Endodermal cell (in vitro differentiated cells): ENCODE measurements around the gene HEXIM1. TPM values are rescaled to one million over a fixed set of nuclear protein-coding genes. Genes with fewer than 3 reads are reported as not detected.
A peak's percentile ranks its signal among the peaks of the same experiment; 100 is the strongest.

ENCODE experiments used
- DNase-seq: peaks from one replicate; pipeline ENCODE4 v3.0.0-alpha.2; 2017
- H3K27ac ChIP-seq: 2 replicates; pipeline ENCODE4 v1.5.1; 2013; ENCODE audit warnings: mild to moderate bottlenecking, low read depth, low read length, moderate library complexity
- H3K27me3 ChIP-seq: 2 replicates; pipeline ENCODE4 v1.6.1; 2013; ENCODE audit warnings: mild to moderate bottlenecking, low read length, moderate library complexity; ENCODE audit not compliant: insufficient read depth, control insufficient read depth, poor library complexity, severe bottlenecking
- H3K36me3 ChIP-seq: 2 replicates; pipeline ENCODE4 v1.7.0; 2013; ENCODE audit warnings: mild to moderate bottlenecking, low read length, moderate library complexity; ENCODE audit not compliant: control insufficient read depth, insufficient read depth
- H3K4me1 ChIP-seq: one replicate; pipeline ENCODE4 v1.7.0; 2013; ENCODE audit warnings: low read length; ENCODE audit not compliant: control insufficient read depth, insufficient read depth
- H3K4me3 ChIP-seq: 2 replicates; pipeline ENCODE4 v1.5.1; 2013; ENCODE audit warnings: mild to moderate bottlenecking, low read length, moderate library complexity
- H3K9ac ChIP-seq: 2 replicates; pipeline ENCODE4 v1.6.1; 2013; ENCODE audit warnings: mild to moderate bottlenecking, low read length, moderate library complexity; ENCODE audit not compliant: poor library complexity, severe bottlenecking; ENCODE audit errors: extremely low read depth
- H3K9me3 ChIP-seq: 2 replicates; pipeline ENCODE4 v1.6.1; 2013; ENCODE audit warnings: mild to moderate bottlenecking, low read length, moderate library complexity; ENCODE audit not compliant: control insufficient read depth
- H3K27ac Mint-ChIP-seq: 2 replicates; pipeline ENCODE4 v1.8.0; 2020; ENCODE audit warnings: mixed read lengths
- H3K27me3 Mint-ChIP-seq: 2 replicates; pipeline ENCODE4 v1.8.0; 2021; ENCODE audit warnings: mild to moderate bottlenecking, mixed read lengths; ENCODE audit not compliant: insufficient read depth
- H3K36me3 Mint-ChIP-seq: 2 replicates; pipeline ENCODE4 v1.8.0; 2020; ENCODE audit warnings: low read depth, mixed read lengths
- H3K4me1 Mint-ChIP-seq: 2 replicates; pipeline ENCODE4 v1.8.0; 2020; ENCODE audit warnings: mixed read lengths
- H3K4me3 Mint-ChIP-seq: 2 replicates; pipeline ENCODE4 v1.8.0; 2020; ENCODE audit warnings: mild to moderate bottlenecking, moderate library complexity, mixed read lengths
- H3K9me3 Mint-ChIP-seq: 2 replicates; pipeline ENCODE4 v1.8.0; 2020; ENCODE audit warnings: mild to moderate bottlenecking, mixed read lengths
- WGBS, 2 experiments: methylation state at CpG; one replicate each; pipeline versions ENCODE4 v1.1.5 to v1.1.7; 2013; ENCODE audit warnings: missing lambda C conversion rate in 2 of 2, mixed read lengths in 1 of 2; ENCODE audit not compliant: insufficient coverage in 1 of 2, insufficient read length in 1 of 2; 5-methylcytosine and 5-hydroxymethylcytosine counted together
- total RNA-seq, 2 donors: library from RNA; stranded (reverse); fragmentation: NEBNext Ultra II Directional in 1 of 2; extraction: Animal tissue kit (Norgen Biotek cat#: 25700) in 1 of 2; gene quantifications; 2 replicates in 1 of 2; 3 replicates in 1 of 2; pipeline ENCODE4 v1.2.1, GENCODE V29; 2021
- TF ChIP-seq, protein P1 (sequence below): fragments of 200-600 bp; sonication (generic); conservative IDR thresholded peaks from 2 replicates; pipeline ENCODE4 v1.5.0; 2021; ENCODE audit warnings: antibody characterized with exemption, mild to moderate bottlenecking

HEXIM1 gene
- total RNA-seq, 2 donors from 2014 or later = 37.0 to 39.2 TPM

DNA sequence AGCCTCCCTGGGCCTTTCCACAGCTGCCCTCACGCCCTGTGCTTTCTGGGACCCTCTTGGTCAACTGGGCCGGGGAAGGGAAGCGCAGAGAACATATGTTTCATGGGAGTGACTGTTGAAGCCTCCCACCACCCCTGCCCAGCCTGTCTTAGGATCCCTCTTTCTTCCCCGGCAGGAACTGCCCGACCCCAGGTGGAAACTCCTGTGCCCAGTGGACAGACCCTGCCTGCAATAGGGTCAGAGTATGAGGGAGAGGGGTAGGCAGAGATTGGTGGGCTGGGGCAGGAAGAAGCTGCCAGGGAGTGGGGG lies 23.9 kb downstream of the HEXIM1 start:
- no peak for DNase-seq
- WGBS, 2 experiments = 75 to 80% methylated on average over 1 to 5 of the region's 5 CpGs
- Mint-ChIP-seq H3K36me3 (peaks cover 4% of the 10 kb centered on the region), H3K27ac (peak overlapping the region; percentile 94), H3K27me3 (no peaks in the 10 kb centered on the region), H3K9me3 (no peaks in the 10 kb centered on the region), H3K4me3 (peak overlapping the region; percentile 28), H3K4me1 (peaks cover 37% of the 10 kb centered on the region)
- TF ChIP-seq, protein P1, sequence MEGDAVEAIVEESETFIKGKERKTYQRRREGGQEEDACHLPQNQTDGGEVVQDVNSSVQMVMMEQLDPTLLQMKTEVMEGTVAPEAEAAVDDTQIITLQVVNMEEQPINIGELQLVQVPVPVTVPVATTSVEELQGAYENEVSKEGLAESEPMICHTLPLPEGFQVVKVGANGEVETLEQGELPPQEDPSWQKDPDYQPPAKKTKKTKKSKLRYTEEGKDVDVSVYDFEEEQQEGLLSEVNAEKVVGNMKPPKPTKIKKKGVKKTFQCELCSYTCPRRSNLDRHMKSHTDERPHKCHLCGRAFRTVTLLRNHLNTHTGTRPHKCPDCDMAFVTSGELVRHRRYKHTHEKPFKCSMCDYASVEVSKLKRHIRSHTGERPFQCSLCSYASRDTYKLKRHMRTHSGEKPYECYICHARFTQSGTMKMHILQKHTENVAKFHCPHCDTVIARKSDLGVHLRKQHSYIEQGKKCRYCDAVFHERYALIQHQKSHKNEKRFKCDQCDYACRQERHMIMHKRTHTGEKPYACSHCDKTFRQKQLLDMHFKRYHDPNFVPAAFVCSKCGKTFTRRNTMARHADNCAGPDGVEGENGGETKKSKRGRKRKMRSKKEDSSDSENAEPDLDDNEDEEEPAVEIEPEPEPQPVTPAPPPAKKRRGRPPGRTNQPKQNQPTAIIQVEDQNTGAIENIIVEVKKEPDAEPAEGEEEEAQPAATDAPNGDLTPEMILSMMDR = no peak
- Histone ChIP-seq H3K27me3 (no peaks in the 10 kb centered on the region), H3K27ac (peak overlapping the region; percentile 72), H3K4me1 (peaks cover 26% of the 10 kb centered on the region), H3K9me3 (no peaks in the 10 kb centered on the region), H3K9ac (peak overlapping the region; percentile 38), H3K36me3 (peaks cover 6% of the 10 kb centered on the region), H3K4me3 (no peak overlapping the region)

DNA sequence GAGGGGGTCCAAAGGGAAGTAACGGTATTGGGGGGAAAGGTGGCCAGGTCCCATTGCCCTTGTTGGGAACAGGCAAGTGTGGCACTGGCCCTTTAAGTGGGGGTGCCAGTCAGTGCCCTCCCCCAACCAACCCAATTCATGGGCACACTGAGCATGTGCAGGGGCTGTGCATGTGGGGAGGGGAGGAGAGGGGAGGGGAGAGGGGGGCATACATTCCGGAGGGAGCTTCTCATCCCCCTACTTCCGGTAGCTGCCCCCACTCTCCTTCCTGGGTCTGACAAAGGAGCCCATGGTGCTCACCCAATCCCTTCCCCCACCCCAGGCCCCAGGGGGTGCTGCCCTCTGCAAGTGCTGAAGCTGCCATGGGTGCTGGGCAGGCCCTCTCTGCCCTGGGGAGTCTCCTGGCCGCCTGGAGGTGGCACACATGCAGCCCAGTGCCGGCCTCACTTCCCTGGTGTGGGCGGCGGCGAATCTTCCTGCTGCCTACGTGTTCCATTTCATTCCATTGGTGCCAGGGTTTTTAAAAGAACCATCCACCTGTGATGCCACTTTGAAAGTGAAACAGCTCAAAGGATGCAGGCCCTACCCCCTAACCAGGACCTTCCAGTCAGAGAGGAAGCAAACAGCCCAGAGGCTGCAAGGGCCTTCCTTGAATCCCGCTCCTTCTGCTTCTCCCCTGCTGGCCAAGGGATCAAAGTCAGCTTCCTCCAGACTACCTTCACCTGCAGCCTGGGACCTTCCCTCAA lies 24.4 kb downstream of the HEXIM1 start:
- no peaks in the 10 kb centered on the region for H3K27me3 Mint-ChIP-seq
- H3K9ac ChIP-seq = no peak overlapping the region
- H3K27ac Mint-ChIP-seq = peak overlapping the region; percentile 92
- TF ChIP-seq, protein P1 = peak; percentile 42
- H3K36me3 ChIP-seq = peaks cover 6% of the 10 kb centered on the region
- peak overlapping the region; percentile 21 for H3K4me3 Mint-ChIP-seq
- peak; percentile 87 for DNase-seq
- H3K27me3 ChIP-seq = no peaks in the 10 kb centered on the region
- peaks cover 37% of the 10 kb centered on the region for H3K4me1 Mint-ChIP-seq
- peaks cover 26% of the 10 kb centered on the region for H3K4me1 ChIP-seq
- H3K9me3 ChIP-seq = no peaks in the 10 kb centered on the region
- no peak overlapping the region for H3K4me3 ChIP-seq
- H3K36me3 Mint-ChIP-seq = peaks cover 4% of the 10 kb centered on the region
- 75% methylated on average over 7 to 8 of the region's 10 CpGs for WGBS, 2 experiments
- H3K27ac ChIP-seq = peak overlapping the region; percentile 72
- no peaks in the 10 kb centered on the region for H3K9me3 Mint-ChIP-seq

DNA sequence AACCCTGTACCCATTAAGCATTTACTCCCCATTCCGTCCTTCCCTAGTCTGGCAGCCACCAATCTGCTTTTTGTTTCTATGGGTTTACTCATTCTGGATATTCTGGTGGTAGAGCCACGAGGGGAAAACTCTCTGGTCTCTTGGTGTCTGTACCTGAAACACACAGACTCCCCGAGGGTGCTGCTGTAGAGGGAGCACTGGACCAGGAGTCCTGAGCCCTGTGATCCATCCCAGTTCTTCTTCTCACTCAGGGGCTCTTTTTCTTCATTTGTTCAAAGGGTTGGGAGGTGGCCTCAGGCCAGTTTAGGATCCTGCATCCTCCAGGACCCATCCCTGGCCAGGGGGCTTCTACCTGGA lies 27.5 kb downstream of the HEXIM1 start:
- H3K4me1 Mint-ChIP-seq = peaks cover 28% of the 10 kb centered on the region
- Histone ChIP-seq H3K9ac (no peak overlapping the region), H3K27me3 (no peaks in the 10 kb centered on the region), H3K36me3 (no peaks in the 10 kb centered on the region), H3K9me3 (no peaks in the 10 kb centered on the region), H3K4me3 (no peak overlapping the region), H3K27ac (no peak overlapping the region), H3K4me1 (peaks cover 22% of the 10 kb centered on the region)
- no peaks in the 10 kb centered on the region for H3K36me3 Mint-ChIP-seq
- TF ChIP-seq, protein P1 = no peak
- no peaks in the 10 kb centered on the region for H3K27me3 Mint-ChIP-seq
- DNase-seq = no peak
- WGBS, 2 experiments = 80 to 96% methylated on average over 2 to 3 of the region's 3 CpGs
- no peaks in the 10 kb centered on the region for H3K9me3 Mint-ChIP-seq
- peak overlapping the region; percentile 83 for H3K27ac Mint-ChIP-seq
- H3K4me3 Mint-ChIP-seq = no peak overlapping the region
